B cell (primary cell): Measurements from ENCODE around the gene CCDC138. TPM values are rescaled to one million over a fixed set of nuclear protein-coding genes. Genes with fewer than 3 reads are reported as not detected.

Experiments used
- ATAC-seq: fragments of 200-7000 bp; cut with Tn5 transposase; one replicate; pipeline ENCODE4 v1.10.0; 2021; ENCODE audit warnings: low read depth, mild to moderate bottlenecking, moderate number of reproducible peaks, moderate library complexity
- CTCF ChIA-PET: fragments of 350-600 bp; sonication (Branson Sonifier 250); formaldehyde crosslinking; loops from one replicate; lab custom pipeline; 2021; ENCODE audit warnings: antibody characterized with exemption, inconsistent platforms; lab: Charles Lee
- POLR2A ChIA-PET: fragments of 350-600 bp; sonication (Branson Sonifier 250); formaldehyde crosslinking; loops from one replicate; lab custom pipeline; 2021; ENCODE audit warnings: antibody characterized with exemption; lab: Charles Lee
- DNase-seq: peaks from one replicate; pipeline ENCODE4 v3.0.0; 2013
- H2AFZ ChIP-seq: 2 replicates; pipeline ENCODE4 v1.6.1; 2012; ENCODE audit warnings: mild to moderate bottlenecking, low read depth, low read length; ENCODE audit not compliant: insufficient read depth, poor library complexity, severe bottlenecking
- H3K27ac ChIP-seq, 2 donors: 1 replicate in 1 of 2; 2 replicates in 1 of 2; pipeline ENCODE4 v1.5.1; 2012 to 2013; ENCODE audit warnings: low read length in 2 of 2, mild to moderate bottlenecking in 2 of 2, moderate library complexity in 1 of 2
- H3K27me3 ChIP-seq, 4 experiments: fragments of 200-600 bp in 1 of 4; sonication (generic) in 1 of 4; replicated peaks in 1 of 4; 1 replicate in 2 of 4; 2 replicates in 2 of 4; pipeline versions ENCODE4 v1.6.1 to v1.7.0; 2013 to 2016; ENCODE audit warnings: low read length in 3 of 4, mild to moderate bottlenecking in 2 of 4, mixed read lengths in 1 of 4, moderate library complexity in 1 of 4; ENCODE audit not compliant: insufficient read depth in 4 of 4, control insufficient read depth in 3 of 4; ENCODE audit errors: control extremely low read depth in 1 of 4
- H3K36me3 ChIP-seq, 2 experiments: replicated peaks in 1 of 2; 1 replicate in 1 of 2; 2 replicates in 1 of 2; pipeline versions ENCODE4 v1.6.1 to v1.7.1; 2013; ENCODE audit warnings: low read length in 1 of 2; ENCODE audit not compliant: insufficient read depth in 2 of 2, control insufficient read depth in 1 of 2; ENCODE audit errors: control extremely low read depth in 1 of 2, extremely low read depth in 1 of 2
- H3K4me1 ChIP-seq, 2 donors: fragments of 200-600 bp in 1 of 2; sonication (generic) in 1 of 2; 1 replicate in 1 of 2; 2 replicates in 1 of 2; pipeline versions ENCODE4 v1.5.1 to v1.6.1; 2013 to 2017; ENCODE audit warnings: low read length in 2 of 2; ENCODE audit not compliant: control insufficient read depth in 2 of 2, insufficient read depth in 2 of 2
- H3K4me2 ChIP-seq: replicated peaks from 2 replicates; pipeline ENCODE3; 2012; ENCODE audit warnings: mild to moderate bottlenecking, low read depth, low read length; ENCODE audit not compliant: poor library complexity, severe bottlenecking
- H3K4me3 ChIP-seq, 5 experiments: fragments of 200-600 bp in 1 of 5; sonication (generic) in 1 of 5; 1 replicate in 3 of 5; 2 replicates in 2 of 5; pipeline versions ENCODE4 v1.5.1 to v1.7.0; 2011 to 2016; ENCODE audit warnings: low read length in 4 of 5, mild to moderate bottlenecking in 4 of 5, low read depth in 2 of 5, control low read depth in 1 of 5, moderate library complexity in 1 of 5; ENCODE audit not compliant: insufficient read depth in 1 of 5; ENCODE audit errors: control extremely low read depth in 1 of 5, extremely low read depth in 1 of 5
- H3K79me2 ChIP-seq: fragments of 200-600 bp; sonication (generic); one replicate; pipeline ENCODE4 v1.6.0; 2016; ENCODE audit warnings: low read length; ENCODE audit not compliant: control insufficient read depth, insufficient read depth
- H3K9ac ChIP-seq: fragments of 200-600 bp; sonication (generic); 2 replicates; pipeline ENCODE4 v1.6.1; 2017; ENCODE audit warnings: mild to moderate bottlenecking, low read length, moderate library complexity
- H3K9me3 ChIP-seq, 3 donors: one replicate each; pipeline versions ENCODE4 v1.6.1 to v1.7.1; 2013; ENCODE audit warnings: low read length in 2 of 3; ENCODE audit not compliant: control insufficient read depth in 2 of 3, insufficient read depth in 1 of 3; ENCODE audit errors: control extremely low read depth in 1 of 3
- H4K20me1 ChIP-seq: 2 replicates; pipeline ENCODE4 v1.6.0; 2012; ENCODE audit warnings: mild to moderate bottlenecking, low read length; ENCODE audit not compliant: insufficient read depth, control insufficient read depth, poor library complexity, severe bottlenecking
- H3K27ac Mint-ChIP-seq: one replicate; pipeline ENCODE4 v1.8.0; 2021; ENCODE audit warnings: mixed read lengths
- H3K27me3 Mint-ChIP-seq: one replicate; pipeline ENCODE4 v1.8.0; 2021; ENCODE audit warnings: mixed read lengths
- H3K4me1 Mint-ChIP-seq: one replicate; pipeline ENCODE4 v1.8.0; 2021; ENCODE audit warnings: mixed read lengths
- H3K4me3 Mint-ChIP-seq: one replicate; pipeline ENCODE4 v1.8.0; 2021; ENCODE audit warnings: mixed read lengths
- H3K9me3 Mint-ChIP-seq: one replicate; pipeline ENCODE4 v1.8.0; 2022; ENCODE audit warnings: mixed read lengths; ENCODE audit not compliant: insufficient read depth
- EZH2 ChIP-seq: IDR thresholded peaks from 2 replicates; pipeline ENCODE4 v1.6.1; 2012; ENCODE audit warnings: borderline replicate concordance, low read depth, mild to moderate bottlenecking, moderate library complexity, low read length; ENCODE audit not compliant: insufficient read depth, poor library complexity, severe bottlenecking
- WGBS: methylation state at CpG from one replicate; pipeline ENCODE4 v1.1.5; 2013; ENCODE audit warnings: missing lambda C conversion rate; ENCODE audit not compliant: insufficient coverage; 5-methylcytosine and 5-hydroxymethylcytosine counted together
- intact Hi-C: fragments of 100-400 bp; cut with micrococcal nuclease; formaldehyde crosslinking; loops from one replicate; pipeline ENCODE4 v1.10.0; 2022
- polyA plus RNA-seq: library from polyadenylated mRNA; depleted of rRNA; stranded (reverse); fragments of >200 nt; gene quantifications from 2 replicates; pipeline ENCODE4 v1.2.3, GENCODE V29; 2012
- total RNA-seq, 2 donors: library from RNA; stranded (reverse); fragments of 120-200 nt in 1 of 2; gene quantifications; 1 replicate in 1 of 2; 2 replicates in 1 of 2; pipeline versions ENCODE4 v1.2.3 to v1.2.4, GENCODE V29; 2013 to 2022
- TF ChIP-seq, protein P1 (sequence below): fragments of 200-600 bp; IDR thresholded peaks from one replicate; pipeline ENCODE4 v1.8.0; 2022; ENCODE audit warnings: antibody characterized with exemption, mild to moderate bottlenecking

The CCDC138 gene
- total and polyA plus RNA-seq, 2 donors (not counting 1 experiment from before 2014, with no cell fraction given) = 3.3 to 16.3 TPM

DNA sequence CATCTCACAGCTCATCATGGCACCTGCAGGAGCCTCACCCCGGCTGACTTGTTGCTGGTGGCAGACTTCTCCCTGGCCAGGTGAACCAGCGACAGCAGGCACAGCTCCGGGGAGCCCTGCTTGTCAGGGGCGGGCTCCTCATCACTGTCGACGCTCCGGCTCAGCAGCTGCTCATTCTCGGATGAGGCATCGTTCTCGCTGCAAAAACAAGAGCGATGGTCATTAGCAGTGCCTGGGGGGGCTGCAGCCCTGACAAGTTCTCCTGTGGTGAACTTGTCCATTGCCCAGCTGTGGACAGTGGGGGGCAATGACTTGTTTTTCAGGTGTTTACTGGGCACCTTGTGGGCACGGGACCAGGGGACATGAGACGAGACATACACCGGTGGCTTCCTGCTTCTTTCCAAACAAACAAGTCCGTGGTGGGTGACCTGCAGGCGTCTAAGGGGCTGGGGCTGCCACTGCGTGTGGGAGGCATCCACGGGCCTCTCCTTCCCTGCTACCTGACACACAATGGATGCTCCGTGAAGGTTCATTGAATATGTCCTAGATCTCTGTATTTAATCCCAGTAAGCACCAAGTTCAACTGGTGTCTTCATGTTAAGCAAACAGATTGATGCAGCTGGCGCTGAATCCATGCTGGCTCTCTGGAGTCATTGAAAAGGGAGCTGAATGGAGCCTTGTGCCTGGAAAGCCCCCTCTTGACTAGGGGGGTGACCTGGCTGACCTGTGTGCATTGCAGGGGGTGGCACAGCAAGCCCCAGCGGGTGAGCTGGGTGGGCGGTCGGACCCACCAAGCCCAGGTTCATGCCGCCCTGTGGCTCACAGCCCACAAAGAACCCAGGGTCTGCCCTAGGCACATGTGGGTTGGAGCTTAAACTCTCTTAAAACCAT, 121.5 kb downstream of the CCDC138 start:
- TF ChIP-seq, protein P1, sequence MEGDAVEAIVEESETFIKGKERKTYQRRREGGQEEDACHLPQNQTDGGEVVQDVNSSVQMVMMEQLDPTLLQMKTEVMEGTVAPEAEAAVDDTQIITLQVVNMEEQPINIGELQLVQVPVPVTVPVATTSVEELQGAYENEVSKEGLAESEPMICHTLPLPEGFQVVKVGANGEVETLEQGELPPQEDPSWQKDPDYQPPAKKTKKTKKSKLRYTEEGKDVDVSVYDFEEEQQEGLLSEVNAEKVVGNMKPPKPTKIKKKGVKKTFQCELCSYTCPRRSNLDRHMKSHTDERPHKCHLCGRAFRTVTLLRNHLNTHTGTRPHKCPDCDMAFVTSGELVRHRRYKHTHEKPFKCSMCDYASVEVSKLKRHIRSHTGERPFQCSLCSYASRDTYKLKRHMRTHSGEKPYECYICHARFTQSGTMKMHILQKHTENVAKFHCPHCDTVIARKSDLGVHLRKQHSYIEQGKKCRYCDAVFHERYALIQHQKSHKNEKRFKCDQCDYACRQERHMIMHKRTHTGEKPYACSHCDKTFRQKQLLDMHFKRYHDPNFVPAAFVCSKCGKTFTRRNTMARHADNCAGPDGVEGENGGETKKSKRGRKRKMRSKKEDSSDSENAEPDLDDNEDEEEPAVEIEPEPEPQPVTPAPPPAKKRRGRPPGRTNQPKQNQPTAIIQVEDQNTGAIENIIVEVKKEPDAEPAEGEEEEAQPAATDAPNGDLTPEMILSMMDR = no peak
- no peak for TF ChIP-seq EZH2
- Mint-ChIP-seq H3K27ac (no peak overlapping the region), H3K4me3 (no peak overlapping the region), H3K9me3 (no peaks in the 10 kb centered on the region), H3K4me1 (no peaks in the 10 kb centered on the region), H3K27me3 (no peaks in the 10 kb centered on the region)
- Histone ChIP-seq H3K79me2 (no peaks in the 10 kb centered on the region), H3K27me3 (no peaks in the 10 kb centered on the region), H3K9ac (no peak overlapping the region), H4K20me1 (no peaks in the 10 kb centered on the region), H3K36me3 (no peaks in the 10 kb centered on the region), H2AFZ (no peak overlapping the region), H3K4me3 (no peak overlapping the region), H3K27ac (no peak overlapping the region), H3K9me3 (no peaks in the 10 kb centered on the region), H3K4me2 (no peak overlapping the region), H3K4me1 (no peaks in the 10 kb centered on the region)
- WGBS = 97% methylated on average over 22 of the region's 24 CpGs
- intact Hi-C loops = no loop called here
- ATAC-seq (no peak), DNase-seq (no peak)
- POLR2A ChIA-PET = no interaction called here
- CTCF ChIA-PET = no interaction called here

DNA sequence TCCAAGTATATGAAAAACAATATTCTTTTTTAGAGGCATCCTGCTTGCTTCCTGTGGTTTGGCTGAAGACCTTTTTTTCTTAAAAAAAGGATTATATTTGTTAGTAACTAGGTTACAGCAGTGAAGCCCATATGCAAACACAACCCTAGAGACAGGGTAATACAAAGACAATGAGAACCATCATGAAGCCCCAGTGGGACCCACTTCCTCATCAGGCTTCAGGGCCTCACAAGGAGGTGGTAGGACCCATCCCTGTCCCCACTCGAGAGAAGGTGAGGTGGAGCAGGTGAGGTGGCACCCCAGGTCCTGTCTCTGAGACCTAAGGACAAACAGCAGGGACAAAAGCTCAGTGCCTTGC, 122.1 kb downstream of the CCDC138 start:
- H3K27ac ChIP-seq = no peak overlapping the region
- H3K9ac ChIP-seq = no peak overlapping the region
- Mint-ChIP-seq H3K27ac (no peak overlapping the region), H3K27me3 (no peaks in the 10 kb centered on the region), H3K4me3 (no peak overlapping the region), H3K4me1 (no peaks in the 10 kb centered on the region), H3K9me3 (no peaks in the 10 kb centered on the region)
- H3K9me3 ChIP-seq = no peaks in the 10 kb centered on the region
- DNase-seq (no peak), ATAC-seq (no peak)
- no peak for TF ChIP-seq EZH2
- TF ChIP-seq, protein P1 = no peak
- no peaks in the 10 kb centered on the region for H3K4me1 ChIP-seq
- POLR2A ChIA-PET = no interaction called here
- intact Hi-C loops = no loop called here
- WGBS = 67% methylated on average over 1 of the region's 1 CpG
- no peaks in the 10 kb centered on the region for H4K20me1 ChIP-seq
- H3K79me2 ChIP-seq = no peaks in the 10 kb centered on the region
- H3K4me3 ChIP-seq = no peak overlapping the region
- no peak overlapping the region for H3K4me2 ChIP-seq
- no peaks in the 10 kb centered on the region for H3K36me3 ChIP-seq
- H3K27me3 ChIP-seq = no peaks in the 10 kb centered on the region
- CTCF ChIA-PET = no interaction called here
- no peak overlapping the region for H2AFZ ChIP-seq
